Thoracic aorta (tissue), 2 donors: ENCODE measurements around the gene TCF3. TPM values are rescaled to one million over a fixed set of nuclear protein-coding genes. Genes with fewer than 3 reads are reported as not detected.
"Not testable (repeated sequence)": the region's sequence is repeated elsewhere in the genome, so short reads cannot be mapped to it uniquely, and the experiment has no call there.

Experiments used
- ATAC-seq: fragments of 150-250 bp; one replicate; pipeline ENCODE4 v1.8.0; 2017; ENCODE audit warnings: low read depth; ENCODE audit not compliant: insufficient number of reproducible peaks, low FRiP score
- DNase-seq: peaks from one replicate; pipeline ENCODE4 v3.0.0-alpha.2; 2020; ENCODE audit warnings: low spot score
- H3K27ac ChIP-seq, 2 donors: fragments of 200-600 bp; sonication (generic); 1 replicate in 1 of 2; 2 replicates in 1 of 2; pipeline ENCODE4 v1.5.1; 2016; ENCODE audit warnings: mild to moderate bottlenecking in 2 of 2, moderate library complexity in 2 of 2
- H3K27me3 ChIP-seq: fragments of 200-600 bp; sonication (generic); replicated peaks from 2 replicates; pipeline ENCODE4 v1.6.0; 2016; ENCODE audit warnings: mild to moderate bottlenecking; ENCODE audit not compliant: insufficient read depth
- H3K36me3 ChIP-seq: fragments of 200-600 bp; sonication (generic); one replicate; pipeline ENCODE4 v1.5.1; 2016
- H3K4me1 ChIP-seq, 2 donors: fragments of 200-600 bp; sonication (generic); 1 replicate in 1 of 2; 2 replicates in 1 of 2; pipeline versions ENCODE4 v1.5.1 to v1.6.0; 2016; ENCODE audit warnings: low read depth in 2 of 2, mild to moderate bottlenecking in 1 of 2; ENCODE audit not compliant: control insufficient read depth in 1 of 2
- H3K4me3 ChIP-seq: fragments of 200-600 bp; sonication (generic); 2 replicates; pipeline ENCODE4 v1.5.1; 2016; ENCODE audit warnings: mild to moderate bottlenecking
- H3K9me3 ChIP-seq: fragments of 200-600 bp; sonication (generic); 2 replicates; pipeline ENCODE4 v1.5.1; 2016
- total RNA-seq, 2 donors: library from RNA; depleted of rRNA; stranded (reverse); fragments of >200 nt; gene quantifications; one replicate each; pipeline versions ENCODE4 v1.1.0 to v1.2.3, GENCODE V29; 2016
- TF ChIP-seq, protein P1 (sequence below): fragments of 200-600 bp; sonication (generic); IDR thresholded peaks from one replicate; pipeline ENCODE4 v1.5.1; 2019; ENCODE audit warnings: antibody characterized with exemption

The TCF3 gene
- total RNA-seq, 2 donors from 2014 or later = 46.0 to 52.5 TPM

DNA sequence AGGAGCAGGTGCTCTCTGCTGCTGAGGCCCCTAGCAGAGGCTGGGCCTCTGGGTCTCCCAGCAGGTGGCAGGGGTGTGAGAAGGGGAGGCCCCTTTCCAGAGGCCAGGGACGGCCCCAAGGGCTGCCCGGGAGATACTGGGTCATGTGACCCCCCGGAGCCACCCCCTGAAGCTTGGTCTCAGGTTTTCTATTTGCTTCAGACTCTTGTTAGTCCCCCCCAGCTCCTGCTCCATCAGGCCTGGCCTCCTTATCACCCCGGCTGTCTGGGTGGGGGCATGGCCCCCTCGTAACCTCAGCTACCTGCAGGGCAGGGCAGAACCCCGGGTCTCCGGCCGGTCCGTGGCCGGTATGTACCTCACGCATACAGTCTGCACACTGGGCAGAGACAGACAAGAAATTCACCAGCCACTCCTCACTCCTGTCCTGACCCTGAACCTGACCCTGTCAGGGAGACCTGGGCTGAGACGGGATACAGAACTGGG lies 13.2 kb upstream of the TCF3 start:
- Histone ChIP-seq H3K36me3 (no peaks in the 10 kb centered on the region), H3K9me3 (no peaks in the 10 kb centered on the region), H3K4me1 (peaks cover 0 to 6% of the 10 kb centered on the region in 2 donors), H3K27ac (no peak overlapping the region), H3K4me3 (no peak overlapping the region), H3K27me3 (no peaks in the 10 kb centered on the region)
- TF ChIP-seq, protein P1, sequence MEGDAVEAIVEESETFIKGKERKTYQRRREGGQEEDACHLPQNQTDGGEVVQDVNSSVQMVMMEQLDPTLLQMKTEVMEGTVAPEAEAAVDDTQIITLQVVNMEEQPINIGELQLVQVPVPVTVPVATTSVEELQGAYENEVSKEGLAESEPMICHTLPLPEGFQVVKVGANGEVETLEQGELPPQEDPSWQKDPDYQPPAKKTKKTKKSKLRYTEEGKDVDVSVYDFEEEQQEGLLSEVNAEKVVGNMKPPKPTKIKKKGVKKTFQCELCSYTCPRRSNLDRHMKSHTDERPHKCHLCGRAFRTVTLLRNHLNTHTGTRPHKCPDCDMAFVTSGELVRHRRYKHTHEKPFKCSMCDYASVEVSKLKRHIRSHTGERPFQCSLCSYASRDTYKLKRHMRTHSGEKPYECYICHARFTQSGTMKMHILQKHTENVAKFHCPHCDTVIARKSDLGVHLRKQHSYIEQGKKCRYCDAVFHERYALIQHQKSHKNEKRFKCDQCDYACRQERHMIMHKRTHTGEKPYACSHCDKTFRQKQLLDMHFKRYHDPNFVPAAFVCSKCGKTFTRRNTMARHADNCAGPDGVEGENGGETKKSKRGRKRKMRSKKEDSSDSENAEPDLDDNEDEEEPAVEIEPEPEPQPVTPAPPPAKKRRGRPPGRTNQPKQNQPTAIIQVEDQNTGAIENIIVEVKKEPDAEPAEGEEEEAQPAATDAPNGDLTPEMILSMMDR = no peak
- ATAC-seq (no peak), DNase-seq (no peak)

DNA sequence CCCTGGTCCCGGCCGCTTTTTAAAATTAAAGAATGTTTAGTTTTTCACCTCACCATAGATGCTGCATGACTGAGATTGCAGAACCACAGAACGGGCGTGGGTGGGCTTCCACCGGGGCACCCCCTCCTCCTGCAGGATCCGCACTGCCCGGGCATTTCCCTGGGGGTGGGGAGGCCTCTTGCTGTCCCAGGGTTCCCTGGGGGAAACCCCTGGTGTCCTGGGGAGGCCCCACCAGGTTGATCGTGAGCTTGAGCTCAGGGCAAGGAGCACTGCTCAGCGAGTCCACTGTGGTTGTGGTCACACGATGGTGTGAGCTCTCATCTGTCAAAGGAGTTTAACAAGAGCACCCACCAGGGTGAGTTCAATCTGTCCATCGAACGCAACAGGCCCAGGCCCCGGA lies 11.4 kb upstream of the TCF3 start:
- ATAC-seq = no peak
- H3K27ac ChIP-seq = no peak overlapping the region
- no peaks in the 10 kb centered on the region for H3K36me3 ChIP-seq
- TF ChIP-seq, protein P1 = no peak
- no peak overlapping the region for H3K4me3 ChIP-seq
- peaks cover 0 to 4% of the 10 kb centered on the region in 2 donors for H3K4me1 ChIP-seq
- no peak for DNase-seq
- H3K27me3 ChIP-seq = no peaks in the 10 kb centered on the region
- no peaks in the 10 kb centered on the region for H3K9me3 ChIP-seq

DNA sequence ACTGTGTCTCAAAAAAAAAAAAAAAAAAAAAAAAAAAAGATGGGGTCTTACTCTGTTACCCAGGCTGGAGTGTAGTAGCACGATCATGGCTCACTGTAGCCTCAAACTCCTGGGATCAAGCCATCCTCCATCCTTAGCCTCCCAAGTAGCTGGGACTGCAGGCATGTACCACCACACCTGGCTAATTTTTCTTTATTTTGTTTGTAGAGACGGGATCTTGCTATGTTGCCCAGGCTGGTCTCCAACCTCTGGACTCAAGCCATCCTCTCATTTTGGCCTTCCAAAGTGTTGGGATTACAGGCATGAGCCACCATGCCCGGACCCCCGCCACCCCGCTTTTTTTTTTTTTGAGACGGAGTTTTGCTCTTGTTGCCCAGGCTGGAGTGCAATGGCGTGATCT lies 10.8 kb upstream of the TCF3 start:
- H3K27me3 ChIP-seq, H3K4me3 ChIP-seq, ATAC-seq, H3K4me1 ChIP-seq, H3K9me3 ChIP-seq, H3K36me3 ChIP-seq, DNase-seq, H3K27ac ChIP-seq: not testable (repeated sequence)

DNA sequence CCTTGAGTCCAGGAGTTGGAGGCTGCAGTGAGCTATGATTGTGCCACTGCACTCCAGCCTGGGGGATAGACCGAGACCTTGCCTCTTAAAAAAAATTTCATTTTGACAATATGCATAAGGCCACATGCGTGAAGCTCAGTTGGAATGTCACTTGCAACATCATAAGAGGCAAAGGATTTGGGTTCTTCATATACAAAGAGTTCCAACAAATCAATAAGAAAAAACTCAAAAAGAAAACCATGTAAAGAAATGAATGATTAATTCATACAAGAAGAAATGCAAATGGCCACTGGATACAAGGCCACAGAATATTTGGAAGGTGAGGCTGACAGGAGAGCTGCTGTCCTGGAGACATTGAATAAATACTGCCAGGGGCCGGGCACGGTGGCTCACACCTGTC lies 9.6 kb upstream of the TCF3 start:
- H3K4me3 ChIP-seq = no peak overlapping the region
- H3K9me3 ChIP-seq = no peaks in the 10 kb centered on the region
- no peak for ATAC-seq
- H3K4me1 ChIP-seq = no peaks in the 10 kb centered on the region
- no peak for DNase-seq
- H3K27ac ChIP-seq = no peak overlapping the region
- TF ChIP-seq, protein P1 = no peak
- no peaks in the 10 kb centered on the region for H3K36me3 ChIP-seq
- H3K27me3 ChIP-seq = no peaks in the 10 kb centered on the region

DNA sequence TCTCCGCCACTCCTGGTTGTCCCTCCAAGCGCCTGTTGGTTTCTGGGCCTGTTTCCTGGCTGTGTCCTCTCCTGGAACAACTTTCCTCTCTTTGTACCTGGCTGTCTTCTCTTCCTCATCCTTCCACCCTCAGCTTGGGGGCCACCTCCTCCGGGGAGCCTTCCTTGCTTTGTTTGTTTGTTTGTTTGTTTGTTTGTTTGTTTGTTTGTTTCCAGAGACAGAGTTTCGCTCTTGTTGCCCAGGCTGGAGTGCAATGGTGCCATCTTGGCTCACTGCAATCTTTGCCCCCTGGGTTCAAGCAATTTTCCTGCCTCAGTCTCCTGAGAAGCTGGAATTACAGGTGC lies 6.6 kb upstream of the TCF3 start:
- Histone ChIP-seq H3K27me3 (no peaks in the 10 kb centered on the region), H3K36me3 (no peaks in the 10 kb centered on the region), H3K4me1 (no peaks in the 10 kb centered on the region), H3K27ac (no peak overlapping the region), H3K4me3 (no peak overlapping the region), H3K9me3 (no peaks in the 10 kb centered on the region)
- ATAC-seq (no peak), DNase-seq (no peak)
- TF ChIP-seq, protein P1 = no peak
